Nephron progenitor cell (in vitro differentiated cells): ENCODE data around the gene FBXW5.

Source experiments
- DNase-seq: peaks from one replicate; pipeline ENCODE4 v3.0.0; 2021
- H3K27ac Mint-ChIP-seq: 2 replicates; pipeline ENCODE4 v1.8.0; 2021; ENCODE audit warnings: mild to moderate bottlenecking, moderate library complexity, mixed read lengths
- H3K27me3 Mint-ChIP-seq: 2 replicates; pipeline ENCODE4 v1.8.0; 2021; ENCODE audit warnings: mild to moderate bottlenecking, low read depth, mixed read lengths; ENCODE audit not compliant: poor library complexity
- H3K36me3 Mint-ChIP-seq: 2 replicates; pipeline ENCODE4 v1.8.0; 2021; ENCODE audit warnings: low read depth, mixed read lengths
- H3K4me1 Mint-ChIP-seq: 2 replicates; pipeline ENCODE4 v1.8.0; 2021; ENCODE audit warnings: mixed read lengths
- H3K4me3 Mint-ChIP-seq: 2 replicates; pipeline ENCODE4 v1.8.0; 2021; ENCODE audit warnings: mild to moderate bottlenecking, moderate library complexity, mixed read lengths
- H3K9me3 Mint-ChIP-seq: 2 replicates; pipeline ENCODE4 v1.8.0; 2021; ENCODE audit warnings: mild to moderate bottlenecking, moderate library complexity, mixed read lengths
- TF ChIP-seq, protein P1 (sequence below): fragments of 200-600 bp; sonication (generic); IDR thresholded peaks from 2 replicates; pipeline ENCODE4 v1.5.0; 2021; ENCODE audit warnings: antibody characterized with exemption

The FBXW5 gene, protein sequence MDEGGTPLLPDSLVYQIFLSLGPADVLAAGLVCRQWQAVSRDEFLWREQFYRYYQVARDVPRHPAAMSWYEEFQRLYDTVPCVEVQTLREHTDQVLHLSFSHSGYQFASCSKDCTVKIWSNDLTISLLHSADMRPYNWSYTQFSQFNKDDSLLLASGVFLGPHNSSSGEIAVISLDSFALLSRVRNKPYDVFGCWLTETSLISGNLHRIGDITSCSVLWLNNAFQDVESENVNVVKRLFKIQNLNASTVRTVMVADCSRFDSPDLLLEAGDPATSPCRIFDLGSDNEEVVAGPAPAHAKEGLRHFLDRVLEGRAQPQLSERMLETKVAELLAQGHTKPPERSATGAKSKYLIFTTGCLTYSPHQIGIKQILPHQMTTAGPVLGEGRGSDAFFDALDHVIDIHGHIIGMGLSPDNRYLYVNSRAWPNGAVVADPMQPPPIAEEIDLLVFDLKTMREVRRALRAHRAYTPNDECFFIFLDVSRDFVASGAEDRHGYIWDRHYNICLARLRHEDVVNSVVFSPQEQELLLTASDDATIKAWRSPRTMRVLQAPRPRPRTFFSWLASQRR

DNA sequence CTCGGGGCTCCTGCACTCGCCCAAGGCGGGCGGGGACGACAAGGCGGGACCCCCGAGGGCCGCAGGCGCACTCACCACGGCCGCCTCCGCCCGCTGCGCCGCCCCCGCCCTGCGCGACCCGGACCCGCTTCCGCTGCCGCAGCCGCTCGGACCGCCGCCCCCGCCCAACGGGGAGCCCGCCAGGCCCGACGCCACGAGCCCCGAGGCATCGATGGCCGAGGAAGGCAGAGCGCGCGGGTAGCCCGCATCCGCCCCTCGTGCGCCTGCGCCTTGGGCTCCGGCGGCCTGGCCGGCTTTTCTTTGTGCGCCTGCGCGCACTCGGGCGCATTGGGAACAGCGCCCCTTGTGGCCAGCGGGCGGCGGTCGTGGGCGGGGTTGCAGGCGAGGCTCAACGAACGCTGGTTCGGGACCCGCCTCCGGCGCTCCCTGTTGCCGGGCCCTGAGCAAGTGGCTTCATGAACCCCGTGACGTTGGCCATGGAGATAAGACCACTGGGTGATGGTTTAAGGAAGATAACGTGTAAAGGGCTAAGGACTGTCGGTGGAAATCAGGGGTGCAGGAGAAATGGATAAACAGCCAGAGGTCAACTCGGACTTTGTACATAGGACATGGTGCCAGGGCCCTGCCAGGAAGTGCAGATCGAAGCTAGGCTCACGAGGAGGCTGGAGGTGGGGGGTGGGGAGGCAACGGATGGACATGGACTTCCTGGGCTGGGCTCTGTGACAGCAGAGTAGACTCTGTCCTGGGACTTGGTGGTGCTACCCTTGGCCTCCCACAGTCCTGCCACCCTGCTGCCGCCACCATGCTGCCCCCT lies at the start of gene FBXW5, which contains the start of gene C8G:
FBXW5 (minus strand) TSS at position 220 of the 814 bp plus-strand sequence. CDS start 655 bp downstream, outside the sequence.
C8G (plus strand) TSS at position 725 of the 814 bp plus-strand sequence; CDS start at position 803, 78 bp downstream.
- Mint-ChIP-seq H3K27ac (peak within 1 kb of the TSS; percentile 86), H3K36me3 (no peaks in the 10 kb centered on the region), H3K9me3 (no peaks in the 10 kb centered on the region), H3K4me3 (peak within 1 kb of the TSS; percentile 78), H3K4me1 (peaks cover 4% of the 10 kb centered on the region), H3K27me3 (peaks cover 13% of the 10 kb centered on the region)
- peak; percentile 95 for DNase-seq
- TF ChIP-seq, protein P1, sequence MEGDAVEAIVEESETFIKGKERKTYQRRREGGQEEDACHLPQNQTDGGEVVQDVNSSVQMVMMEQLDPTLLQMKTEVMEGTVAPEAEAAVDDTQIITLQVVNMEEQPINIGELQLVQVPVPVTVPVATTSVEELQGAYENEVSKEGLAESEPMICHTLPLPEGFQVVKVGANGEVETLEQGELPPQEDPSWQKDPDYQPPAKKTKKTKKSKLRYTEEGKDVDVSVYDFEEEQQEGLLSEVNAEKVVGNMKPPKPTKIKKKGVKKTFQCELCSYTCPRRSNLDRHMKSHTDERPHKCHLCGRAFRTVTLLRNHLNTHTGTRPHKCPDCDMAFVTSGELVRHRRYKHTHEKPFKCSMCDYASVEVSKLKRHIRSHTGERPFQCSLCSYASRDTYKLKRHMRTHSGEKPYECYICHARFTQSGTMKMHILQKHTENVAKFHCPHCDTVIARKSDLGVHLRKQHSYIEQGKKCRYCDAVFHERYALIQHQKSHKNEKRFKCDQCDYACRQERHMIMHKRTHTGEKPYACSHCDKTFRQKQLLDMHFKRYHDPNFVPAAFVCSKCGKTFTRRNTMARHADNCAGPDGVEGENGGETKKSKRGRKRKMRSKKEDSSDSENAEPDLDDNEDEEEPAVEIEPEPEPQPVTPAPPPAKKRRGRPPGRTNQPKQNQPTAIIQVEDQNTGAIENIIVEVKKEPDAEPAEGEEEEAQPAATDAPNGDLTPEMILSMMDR = peak; percentile 93

DNA sequence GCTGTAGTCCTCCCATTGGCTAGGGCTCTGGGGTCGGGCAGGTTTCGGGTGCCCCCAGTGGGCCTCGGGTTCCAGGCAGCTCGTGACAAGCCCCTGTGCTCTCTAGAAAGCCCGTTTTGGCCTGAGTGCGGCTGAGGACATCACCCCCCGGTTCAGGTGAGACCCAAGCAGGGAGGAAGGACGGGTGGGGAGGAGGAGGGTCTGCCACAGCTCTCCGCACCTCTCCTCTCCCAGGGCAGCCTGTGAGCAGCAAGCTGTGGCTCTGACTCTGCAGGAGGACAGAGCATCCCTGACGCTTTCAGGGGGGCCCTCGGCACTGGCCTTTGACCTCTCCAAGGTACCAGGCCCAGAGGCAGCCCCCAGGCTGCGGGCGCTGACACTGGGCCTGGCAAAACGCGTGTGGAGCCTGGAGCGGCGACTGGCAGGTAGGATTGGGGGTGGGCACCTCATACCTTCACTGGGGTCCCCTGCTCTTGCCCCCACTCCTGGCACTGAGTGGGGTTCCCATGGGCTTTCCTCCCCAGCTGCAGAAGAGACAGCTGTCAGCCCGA lies 48.4 kb upstream of the FBXW5 start:
- Mint-ChIP-seq H3K4me1 (peaks cover 28% of the 10 kb centered on the region), H3K27me3 (peaks cover 27% of the 10 kb centered on the region), H3K27ac (no peak overlapping the region), H3K9me3 (peaks cover 18% of the 10 kb centered on the region), H3K36me3 (no peaks in the 10 kb centered on the region), H3K4me3 (peak overlapping the region; percentile 80)
- TF ChIP-seq, protein P1 = no peak
- DNase-seq = no peak

DNA sequence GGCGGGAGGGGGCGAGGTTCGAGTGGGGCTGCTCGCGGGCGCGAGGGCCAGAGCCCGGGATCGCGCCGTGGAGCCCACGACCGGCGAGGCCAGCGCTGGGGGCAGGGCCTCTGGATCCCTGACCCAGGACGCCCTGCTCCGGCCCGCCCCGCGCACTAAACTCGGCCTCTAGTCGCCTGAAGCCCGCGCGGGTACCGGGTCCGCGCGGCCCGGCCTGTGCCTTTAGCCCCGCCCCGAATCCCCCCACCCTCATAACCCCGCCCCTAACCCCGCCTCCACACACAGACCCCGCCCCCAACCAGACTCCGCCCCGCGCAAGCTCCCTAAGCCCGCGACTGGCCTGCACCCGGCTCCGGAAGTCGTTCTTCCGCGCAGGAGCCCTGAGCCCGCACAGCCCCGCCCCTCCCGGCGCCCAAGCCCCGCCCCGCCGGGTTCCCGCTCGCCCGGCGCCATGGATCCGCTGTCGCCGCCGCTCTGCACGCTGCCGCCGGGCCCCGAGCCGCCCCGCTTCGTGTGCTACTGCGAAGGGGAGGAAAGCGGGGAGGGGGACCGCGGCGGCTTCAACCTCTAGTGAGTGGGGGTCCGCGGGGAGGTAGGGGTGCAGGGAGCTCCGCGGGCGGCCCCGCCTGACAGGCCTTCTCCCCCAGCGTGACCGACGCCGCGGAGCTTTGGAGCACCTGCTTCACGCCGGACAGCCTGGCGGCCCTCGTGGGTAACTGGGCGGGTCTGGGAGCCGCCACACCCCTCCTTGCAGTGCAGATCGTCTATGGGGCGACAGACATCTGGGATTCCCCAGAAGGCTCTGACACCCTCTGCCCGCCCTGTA lies 47.7 kb upstream of the FBXW5 start, which contains the start of gene PAXX:
PAXX (plus strand) TSS at position 430 of the 826 bp plus-strand sequence; CDS start at position 452, 22 bp downstream.
- DNase-seq = peak; percentile 99
- peaks cover 25% of the 10 kb centered on the region for H3K4me1 Mint-ChIP-seq
- no peaks in the 10 kb centered on the region for H3K36me3 Mint-ChIP-seq
- H3K27ac Mint-ChIP-seq = no peak within 1 kb of the TSS
- H3K4me3 Mint-ChIP-seq = peak within 1 kb of the TSS; percentile 80
- TF ChIP-seq, protein P1 = no peak
- H3K27me3 Mint-ChIP-seq = peaks cover 28% of the 10 kb centered on the region
- H3K9me3 Mint-ChIP-seq = peaks cover 18% of the 10 kb centered on the region

DNA sequence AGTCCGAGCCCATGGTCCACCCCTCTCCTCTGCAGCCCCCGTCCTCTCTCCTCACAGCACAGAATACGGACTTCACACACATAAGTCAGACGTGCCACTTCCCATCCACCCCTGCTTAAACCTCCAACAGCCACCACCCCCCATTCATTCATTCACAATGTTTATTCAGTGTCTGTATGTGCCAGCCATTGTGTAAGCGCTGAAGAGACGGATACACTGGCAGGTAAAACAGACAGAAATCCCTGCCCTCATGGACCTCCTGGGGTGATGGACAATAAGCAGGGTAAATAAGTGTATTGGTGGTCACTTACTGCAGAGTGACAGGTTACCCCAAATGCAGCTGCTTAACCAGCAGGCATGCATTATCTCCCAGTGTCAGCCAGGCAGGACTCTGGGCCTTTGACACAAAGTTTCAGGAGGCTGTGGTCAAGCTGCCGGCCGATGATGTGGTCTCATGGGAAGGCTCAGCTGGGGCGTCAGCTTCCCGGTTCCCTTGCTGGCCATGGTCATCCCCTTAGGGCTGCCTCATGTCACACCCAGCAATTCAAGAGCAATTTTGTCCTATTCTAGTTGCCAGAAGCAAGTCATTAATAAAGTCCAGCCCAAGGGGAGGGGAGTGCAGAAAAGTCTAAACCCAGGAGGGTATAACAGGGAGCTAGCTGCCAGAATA lies 45.8 kb upstream of the FBXW5 start:
- TF ChIP-seq, protein P1 = no peak
- Mint-ChIP-seq H3K4me3 (peak overlapping the region; percentile 54), H3K36me3 (no peaks in the 10 kb centered on the region), H3K4me1 (peaks cover 25% of the 10 kb centered on the region), H3K27ac (no peak overlapping the region), H3K27me3 (peaks cover 32% of the 10 kb centered on the region), H3K9me3 (peaks cover 18% of the 10 kb centered on the region)
- DNase-seq = no peak
